PFSK-1 (cell line): ENCODE measurements around the gene ZAP70.

Source experiments
- FOXP2 ChIP-seq: optimal IDR thresholded peaks from 2 replicates; pipeline ENCODE3; 2011; ENCODE audit warnings: borderline replicate concordance, control low read depth, inconsistent platforms; ENCODE audit not compliant: insufficient read depth; ENCODE audit errors: extremely low read length, extremely low read depth
- POLR2AphosphoS5 ChIP-seq: IDR thresholded peaks from 2 replicates; pipeline ENCODE4 v1.6.1; 2012; ENCODE audit warnings: low read depth, mild to moderate bottlenecking, control low read depth, low read length, moderate library complexity
- REST ChIP-seq, 2 experiments: IDR thresholded peaks; 2 replicates each; pipeline versions ENCODE4 v1.6.1 to v1.8.0; 2011 to 2012; ENCODE audit warnings: low read depth in 2 of 2, low read length in 2 of 2, control low read depth in 1 of 2, inconsistent platforms in 1 of 2, mild to moderate bottlenecking in 1 of 2, moderate library complexity in 1 of 2; ENCODE audit not compliant: insufficient read depth in 1 of 2
- SIN3A ChIP-seq: IDR thresholded peaks from 2 replicates; pipeline ENCODE4 v1.6.1; 2012; ENCODE audit warnings: mild to moderate bottlenecking, low read length, moderate library complexity, borderline replicate concordance; ENCODE audit not compliant: insufficient read depth
- TAF1 ChIP-seq: IDR thresholded peaks from 2 replicates; pipeline ENCODE4 v1.6.1; 2012; ENCODE audit warnings: low read length, control low read depth, borderline replicate concordance; ENCODE audit not compliant: insufficient read depth

Gene ZAP70

GRCh38 chr2:97784953-97785352, 71.6 kb downstream of the ZAP70 start:
- TF ChIP-seq FOXP2 (no peak), POLR2AphosphoS5 (no peak), REST (IDR thresholded peaks at IDR 0.05; ENCODE audit: insufficient read depth in 1 of 2, low read depth in 2 of 2, low read length in 2 of 2) (no peak), SIN3A (no peak), TAF1 (no peak)

- TF ChIP-seq POLR2AphosphoS5 (no peak), TAF1 (no peak)
Measured at GRCh38 chr2:97785818-97786217, 72.4 kb downstream of the ZAP70 start.

GRCh38 chr2:97788986-97789644, 75.7 kb downstream of the ZAP70 start:
- TF ChIP-seq TAF1, result no peak
- no peak for TF ChIP-seq POLR2AphosphoS5
- no peak for TF ChIP-seq SIN3A
- no peak for TF ChIP-seq FOXP2
